A673 (cell line): Measurements from ENCODE around the gene RPS6KA2. TPM values are rescaled to one million over a fixed set of nuclear protein-coding genes. Genes with fewer than 3 reads are reported as not detected.

Experiments used
- BruUV-seq: library from RNA; stranded (reverse); fragments of 400-500 nt; replicated peaks from 2 replicates; lab custom pipeline; 2021; lab: Mats Ljungman, UMichigan
- CTCF ChIA-PET: fragments of 300-600 bp; sonication (Branson Sonifier 250); formaldehyde crosslinking; loops from one replicate; lab custom pipeline; 2022; ENCODE audit warnings: antibody characterized with exemption; lab: Charles Lee
- POLR2A ChIA-PET: fragments of 300-600 bp; sonication (Branson Sonifier 250); formaldehyde crosslinking; loops from one replicate; lab custom pipeline; 2022; ENCODE audit warnings: antibody characterized with exemption; ENCODE audit not compliant: low non-redundant PET; lab: Charles Lee
- DNase-seq: peaks from one replicate; pipeline ENCODE4 v3.0.0-alpha.2; 2015; ENCODE audit warnings: low spot score
- H3K27ac ChIP-seq: fragments of 200-600 bp; sonication (generic); 2 replicates; pipeline ENCODE4 v1.5.1; 2016; ENCODE audit warnings: mixed run types, low read depth, mild to moderate bottlenecking, mixed read lengths, antibody characterized with exemption, low read length; ENCODE audit not compliant: poor library complexity, severe bottlenecking
- H3K27me3 ChIP-seq: fragments of 200-600 bp; sonication (generic); replicated peaks from 2 replicates; pipeline ENCODE4 v1.6.1; 2017; ENCODE audit warnings: mixed run types, low read depth, mild to moderate bottlenecking, mixed read lengths, antibody characterized with exemption, low read length; ENCODE audit not compliant: insufficient read depth, poor library complexity
- H3K36me3 ChIP-seq: fragments of 200-600 bp; sonication (generic); 2 replicates; pipeline ENCODE4 v1.6.1; 2016; ENCODE audit warnings: mixed run types, mild to moderate bottlenecking, mixed read lengths, antibody characterized with exemption, low read length; ENCODE audit not compliant: insufficient read depth, poor library complexity, severe bottlenecking
- H3K4me1 ChIP-seq: fragments of 200-600 bp; sonication (generic); 2 replicates; pipeline ENCODE4 v1.6.1; 2017; ENCODE audit warnings: mixed run types, mild to moderate bottlenecking, mixed read lengths, antibody characterized with exemption, low read length; ENCODE audit not compliant: insufficient read depth, poor library complexity, severe bottlenecking
- H3K4me3 ChIP-seq: fragments of 200-600 bp; sonication (generic); 2 replicates; pipeline ENCODE4 v1.5.1; 2016; ENCODE audit warnings: low read depth, mixed run types, mild to moderate bottlenecking, mixed read lengths, low read length; ENCODE audit not compliant: poor library complexity, severe bottlenecking
- H3K9me3 ChIP-seq: fragments of 200-600 bp; sonication (generic); 2 replicates; pipeline ENCODE4 v1.6.1; 2016; ENCODE audit warnings: mixed run types, low read depth, mild to moderate bottlenecking, mixed read lengths, antibody characterized with exemption, low read length; ENCODE audit not compliant: poor library complexity, severe bottlenecking
- CTCF ChIP-seq: fragments of 300-800, 200-600 bp; sonication (generic); conservative IDR thresholded peaks from 2 replicates; pipeline ENCODE4 v1.5.1; 2017; ENCODE audit warnings: low read depth, mild to moderate bottlenecking, antibody characterized with exemption, low read length, moderate library complexity, mixed read lengths
- EZH2 ChIP-seq: fragments of 200-600 bp; sonication (generic); IDR thresholded peaks from 2 replicates; pipeline ENCODE4 v1.6.1; 2017; ENCODE audit warnings: borderline replicate concordance, low read depth, mild to moderate bottlenecking, mixed read lengths, antibody characterized with exemption, low read length; ENCODE audit not compliant: poor library complexity, severe bottlenecking
- intact Hi-C: fragments of 100-400 bp; cut with micrococcal nuclease; formaldehyde crosslinking; loops from one replicate; pipeline ENCODE4 v1.10.0; 2022; ENCODE audit not compliant: unreplicated experiment
- total RNA-seq: library from RNA; stranded (reverse); gene quantifications from 2 replicates; pipeline ENCODE4 v1.2.3, GENCODE V29; 2021

RPS6KA2 gene
- total RNA-seq, 1 experiment from 2014 or later: 30.1 TPM

- intact Hi-C loops: loop anchor here (5.0 kb wide), 1 partner anchor 487 kb away; no protein-coding TSS in a partner anchor
- DNase-seq: no peak
- Histone ChIP-seq H3K36me3 (no peaks in the 10 kb centered on the region), H3K27ac (no peak overlapping the region), H3K4me1 (peaks cover 8% of the 10 kb centered on the region), H3K9me3 (no peaks in the 10 kb centered on the region), H3K27me3 (no peaks in the 10 kb centered on the region), H3K4me3 (no peak overlapping the region)
- ChIA-PET POLR2A (no interaction called here), CTCF (no interaction called here)
- BruUV-seq: no TSS peak
- no peak for TF ChIP-seq CTCF
- TF ChIP-seq EZH2: no peak
These were observed 162.1 kb downstream of the RPS6KA2 start for GRCh38 chr6:166465003-166465399.

- DNase-seq: no peak
- no TSS peak for BruUV-seq
- TF ChIP-seq EZH2 (no peak), CTCF (no peak)
- ChIA-PET CTCF (no interaction called here), POLR2A (no interaction called here)
- intact Hi-C loops: loop anchor here (5.0 kb wide), 1 partner anchor 488 kb away; no protein-coding TSS in a partner anchor
- no peaks in the 10 kb centered on the region for H3K36me3 ChIP-seq
- no peaks in the 10 kb centered on the region for H3K9me3 ChIP-seq
- H3K4me3 ChIP-seq: no peak overlapping the region
- H3K27ac ChIP-seq: no peak overlapping the region
- H3K27me3 ChIP-seq: no peaks in the 10 kb centered on the region
- H3K4me1 ChIP-seq: peaks cover 8% of the 10 kb centered on the region
These were observed 162.7 kb downstream of the RPS6KA2 start for GRCh38 chr6:166464068-166465002.

- Histone ChIP-seq H3K27ac (no peak overlapping the region), H3K4me1 (peaks cover 8% of the 10 kb centered on the region), H3K36me3 (no peaks in the 10 kb centered on the region), H3K27me3 (no peaks in the 10 kb centered on the region), H3K9me3 (no peaks in the 10 kb centered on the region), H3K4me3 (no peak overlapping the region)
- TF ChIP-seq CTCF: no peak
- TF ChIP-seq EZH2: no peak
- no TSS peak for BruUV-seq
- intact Hi-C loops: no loop called here
- CTCF ChIA-PET: no interaction called here
- POLR2A ChIA-PET: no interaction called here
- DNase-seq: no peak
These were observed 163.5 kb downstream of the RPS6KA2 start for GRCh38 chr6:166463359-166464067.
